Heart right ventricle (tissue), 16 donors: ENCODE results near the gene TRPV6. TPM values are rescaled to one million over a fixed set of nuclear protein-coding genes. Genes with fewer than 3 reads are reported as not detected.

Source experiments
- ATAC-seq, 8 donors: fragments of 200-7000 bp; cut with Tn5 transposase; one replicate each; pipeline ENCODE4 v1.9.1; 2020; ENCODE audit warnings: mild to moderate bottlenecking in 8 of 8, moderate library complexity in 8 of 8, moderate number of reproducible peaks in 1 of 8
- DNase-seq, 2 donors: peaks; one replicate each; pipeline ENCODE4 v3.0.0-alpha.2; 2020
- H3K27ac ChIP-seq, 10 donors: fragments of 200-600 bp; sonication (generic) in 2 of 10; one replicate each; pipeline versions ENCODE4 v1.5.0 to v1.8.0; 2020 to 2022; ENCODE audit warnings: mild to moderate bottlenecking in 3 of 10
- H3K27me3 ChIP-seq, 7 donors: fragments of 200-600 bp; one replicate each; pipeline ENCODE4 v1.8.0; 2021 to 2022; ENCODE audit warnings: mild to moderate bottlenecking in 2 of 7
- H3K36me3 ChIP-seq, 9 donors: fragments of 200-600 bp; sonication (generic) in 1 of 9; one replicate each; pipeline versions ENCODE4 v1.5.0 to v1.8.0; 2020 to 2022; ENCODE audit warnings: mild to moderate bottlenecking in 2 of 9
- H3K4me1 ChIP-seq, 9 donors: fragments of 200-600 bp; sonication (generic) in 1 of 9; one replicate each; pipeline versions ENCODE4 v1.5.0 to v1.8.0; 2020 to 2022; ENCODE audit warnings: mild to moderate bottlenecking in 4 of 9
- H3K4me3 ChIP-seq, 10 donors: fragments of 200-600 bp; sonication (generic) in 2 of 10; one replicate each; pipeline versions ENCODE4 v1.5.0 to v1.8.0; 2020 to 2022; ENCODE audit warnings: mild to moderate bottlenecking in 7 of 10, moderate library complexity in 2 of 10
- H3K9me3 ChIP-seq, 11 donors: fragments of 200-600 bp in 10 of 11; sonication (generic) in 2 of 11; one replicate each; pipeline versions ENCODE4 v1.5.0 to v1.8.0; 2013 to 2022; ENCODE audit warnings: mild to moderate bottlenecking in 2 of 11, control low read depth in 1 of 11, moderate library complexity in 1 of 11
- CTCF ChIP-seq, 9 donors: fragments of 200-600 bp; sonication (generic) in 2 of 9; IDR thresholded peaks; one replicate each; pipeline versions ENCODE4 v1.5.0 to v1.8.0; 2021 to 2022; ENCODE audit warnings: antibody characterized with exemption in 9 of 9, mild to moderate bottlenecking in 5 of 9, moderate library complexity in 1 of 9
- WGBS, 2 donors: extraction: QIAGEN DNeasy Blood & Tissue Kit; methylation state at CpG; one replicate each; pipeline ENCODE4 v1.1.7; 2013; ENCODE audit warnings: inconsistent platforms in 1 of 2; 5-methylcytosine and 5-hydroxymethylcytosine counted together
- intact Hi-C, 10 donors: fragments of 100-400 bp; cut with DNase I; formaldehyde crosslinking; loops; one replicate each; pipeline versions ENCODE4 v1.11.1 to v1.14.2; 2022
- polyA plus RNA-seq, 2 donors: library from polyadenylated mRNA; stranded (reverse); fragments of 200-250 nt; gene quantifications; one replicate each; pipeline ENCODE4 v1.2.3, GENCODE V29; 2013
- total RNA-seq, 10 donors: library from RNA; stranded (reverse); fragmentation: NEBNext Ultra II Directional in 3 of 10; extraction: Animal tissue kit (Norgen Biotek cat#: 25700) in 3 of 10; gene quantifications; one replicate each; pipeline versions ENCODE4 v1.2.1 to v1.2.4, GENCODE V29; 2021 to 2023
- donor health status: Arrhythmogenic right ventricular cardiomyopathy.
- donor health status: ischemic (EF 13 %, LVEDD 7.1; RV severe dilation, severe dysfunction).
- donor health status: healthy with polysubstance abuse.
- donor health status: DM: no; HTN: yes; CAD: no.
- donor health status: DM: no; HTN: no; CAD: no.
- donor health status: ischemic (EF 25% LVEDD 6.9; RV normal size, moderate dysfunction).
- donor health status: ischemic (EF 25% LVEDD 5.7; RV mildly dilated, moderate dysfunction).
- donor health status: healthy.
- donor health status: DM: yes; HTN: yes; CAD: no.
- donor health status: Ischemic cardiomyopathy.
- donor health status: ischemic (EF 35%, LVEDD 5.7; RV mildly dilated, moderate dysfunction).
- donor health status: nonischemic (EF 11% LVEDD 7.7; RV severe dilation, severe dysfunction).
- donor health status: DM: yes; HTN: yes; CAD: no.
- donor health status: PGD.
- donor health status: ischemic (EF 29% LVEDD 5.4; RV normal size, mild dysfunction).
- donor health status: nonischemic (EF 23%, LVEDD 6.1; RV moderate dilation, normal function).

Gene TRPV6
- total and polyA plus RNA-seq, 12 donors, result 0.03 TPM; not detected in 11

GRCh38 chr7:142889816-142890215, 4.3 kb upstream of the TRPV6 start:
- no peak for TF ChIP-seq CTCF (IDR thresholded peaks at IDR 0.05)
- no peak for ATAC-seq
- peaks cover 0 to 41% (median 19%) of the 10 kb centered on the region in 7 donors for H3K27me3 ChIP-seq

GRCh38 chr7:142887282-142888015, 1.9 kb upstream of the TRPV6 start:
- H3K27me3 ChIP-seq, result peaks cover 0 to 37% (median 19%) of the 10 kb centered on the region in 7 donors
- no peaks in the 10 kb centered on the region for H3K36me3 ChIP-seq
- H3K9me3 ChIP-seq, result no peaks in the 10 kb centered on the region
- DNase-seq (no peak), ATAC-seq (no peak)
- no peaks in the 10 kb centered on the region for H3K4me1 ChIP-seq
- no peak for TF ChIP-seq CTCF (IDR thresholded peaks at IDR 0.05)
- 87 to 90% methylated on average over 12 of the region's 12 CpGs for WGBS, 2 donors
- H3K27ac ChIP-seq, result no peak overlapping the region
- no peak overlapping the region for H3K4me3 ChIP-seq
- intact Hi-C loops, result loop anchor here in 1 of 10 donors (10.0 kb wide), 1 partner anchor 107 kb away; no protein-coding TSS in a partner anchor

More at GRCh38 chr7:142889816-142890215, 4.3 kb upstream of the TRPV6 start:
- intact Hi-C loops, result loop anchor here in 2 of 10 donors (10.0 kb wide), 2 partner anchors 55 to 105 kb away; no protein-coding TSS in a partner anchor
- Histone ChIP-seq H3K9me3 (no peaks in the 10 kb centered on the region), H3K4me3 (no peak overlapping the region), H3K27ac (no peak overlapping the region), H3K4me1 (no peaks in the 10 kb centered on the region), H3K36me3 (no peaks in the 10 kb centered on the region)
- DNase-seq, result no peak
- WGBS, 2 donors, result 69 to 89% methylated on average over 3 of the region's 3 CpGs

GRCh38 chr7:142886866-142887265, 1.3 kb upstream of the TRPV6 start:
- 76 to 84% methylated on average over 7 of the region's 7 CpGs for WGBS, 2 donors
- H3K4me3 ChIP-seq, result no peak overlapping the region
- ATAC-seq (no peak), DNase-seq (no peak)
- no peak overlapping the region for H3K27ac ChIP-seq
- no peaks in the 10 kb centered on the region for H3K9me3 ChIP-seq
- peaks cover 0 to 38% (median 19%) of the 10 kb centered on the region in 7 donors for H3K27me3 ChIP-seq
- intact Hi-C loops, result loop anchor here in 1 of 10 donors (10.0 kb wide), 1 partner anchor 108 kb away; no protein-coding TSS in a partner anchor
- H3K36me3 ChIP-seq, result no peaks in the 10 kb centered on the region
- no peak for TF ChIP-seq CTCF (IDR thresholded peaks at IDR 0.05)
- H3K4me1 ChIP-seq, result no peaks in the 10 kb centered on the region

GRCh38 chr7:142884286-142884640, 1.3 kb downstream of the TRPV6 start:
- TF ChIP-seq CTCF (IDR thresholded peaks at IDR 0.05), result no peak
- ATAC-seq, result no peak
- 79% methylated on average over 4 of the region's 4 CpGs for WGBS, 2 donors
- no peak for DNase-seq
- Histone ChIP-seq H3K36me3 (no peaks in the 10 kb centered on the region), H3K4me1 (no peaks in the 10 kb centered on the region), H3K27me3 (peaks cover 0 to 47% (median 31%) of the 10 kb centered on the region in 7 donors), H3K27ac (no peak overlapping the region), H3K9me3 (no peaks in the 10 kb centered on the region), H3K4me3 (no peak overlapping the region)
- intact Hi-C loops, result loop anchor here in 2 of 10 donors (5.0 to 10.0 kb wide), 2 partner anchors 111 to 118 kb away; no protein-coding TSS in a partner anchor
